ENCODE measurements around the gene CFI.

DNA sequence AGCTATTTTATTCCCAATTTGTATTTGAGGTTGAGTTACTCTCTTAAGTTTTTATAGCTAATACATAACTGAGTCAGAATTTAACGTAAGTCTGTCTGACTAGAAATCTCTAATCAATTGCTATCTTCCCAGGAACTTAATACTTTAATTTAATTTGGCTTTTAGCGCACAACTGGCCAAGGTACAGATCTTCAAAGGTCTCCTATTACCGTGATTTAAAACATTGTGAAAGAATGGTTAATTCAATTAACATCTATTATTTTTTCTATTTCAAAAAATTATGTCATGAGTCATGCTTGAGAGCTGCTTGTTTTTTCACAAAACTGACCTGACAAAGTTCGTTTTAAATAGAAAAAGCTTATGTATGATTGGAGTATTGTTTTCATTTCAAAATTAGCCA, 49.9 kb downstream of the CFI start:
- TF ChIP-seq, protein P1, sequence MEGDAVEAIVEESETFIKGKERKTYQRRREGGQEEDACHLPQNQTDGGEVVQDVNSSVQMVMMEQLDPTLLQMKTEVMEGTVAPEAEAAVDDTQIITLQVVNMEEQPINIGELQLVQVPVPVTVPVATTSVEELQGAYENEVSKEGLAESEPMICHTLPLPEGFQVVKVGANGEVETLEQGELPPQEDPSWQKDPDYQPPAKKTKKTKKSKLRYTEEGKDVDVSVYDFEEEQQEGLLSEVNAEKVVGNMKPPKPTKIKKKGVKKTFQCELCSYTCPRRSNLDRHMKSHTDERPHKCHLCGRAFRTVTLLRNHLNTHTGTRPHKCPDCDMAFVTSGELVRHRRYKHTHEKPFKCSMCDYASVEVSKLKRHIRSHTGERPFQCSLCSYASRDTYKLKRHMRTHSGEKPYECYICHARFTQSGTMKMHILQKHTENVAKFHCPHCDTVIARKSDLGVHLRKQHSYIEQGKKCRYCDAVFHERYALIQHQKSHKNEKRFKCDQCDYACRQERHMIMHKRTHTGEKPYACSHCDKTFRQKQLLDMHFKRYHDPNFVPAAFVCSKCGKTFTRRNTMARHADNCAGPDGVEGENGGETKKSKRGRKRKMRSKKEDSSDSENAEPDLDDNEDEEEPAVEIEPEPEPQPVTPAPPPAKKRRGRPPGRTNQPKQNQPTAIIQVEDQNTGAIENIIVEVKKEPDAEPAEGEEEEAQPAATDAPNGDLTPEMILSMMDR (IDR thresholded peaks at IDR 0.05), result no peak
- TF ChIP-seq POLR2A (IDR thresholded peaks at IDR 0.05), result no peak
